Putamen (tissue), 1 donor: Measurements from ENCODE around the gene ABCC9.
"Not testable (repeated sequence)": the region's sequence is repeated elsewhere in the genome, so short reads cannot be mapped to it uniquely, and the experiment has no call there.

ENCODE experiments used
- DNase-seq: peaks from one replicate; pipeline ENCODE4 v3.0.0-alpha.2; 2016; ENCODE audit warnings: low spot score

The ABCC9 gene

GRCh38 chr12:21933656-21934055 lies 7.6 kb downstream of the ABCC9 start:
- no peak for DNase-seq

- DNase-seq = not testable (repeated sequence)
Observed at GRCh38 chr12:21929972-21930371, 11.3 kb downstream of the ABCC9 start.

- no peak for DNase-seq
Observed at GRCh38 chr12:21925296-21925913, 15.8 kb downstream of the ABCC9 start.

- no peak for DNase-seq
Observed at GRCh38 chr12:21921436-21921835, 19.8 kb downstream of the ABCC9 start.

GRCh38 chr12:21918456-21918855 lies 22.8 kb downstream of the ABCC9 start:
- no peak for DNase-seq

- no peak for DNase-seq
Observed at GRCh38 chr12:21913823-21914222, 27.4 kb downstream of the ABCC9 start.

GRCh38 chr12:21912318-21912717 lies 28.9 kb downstream of the ABCC9 start:
- DNase-seq = no peak

- DNase-seq = no peak
Observed at GRCh38 chr12:21911832-21912231, 29.4 kb downstream of the ABCC9 start.

- DNase-seq = no peak
Observed at GRCh38 chr12:21910657-21911056, 30.6 kb downstream of the ABCC9 start.

- no peak for DNase-seq
Observed at GRCh38 chr12:21907948-21908837, 33.0 kb downstream of the ABCC9 start.

GRCh38 chr12:21906919-21907493 lies 34.2 kb downstream of the ABCC9 start:
- no peak for DNase-seq

- DNase-seq = not testable (repeated sequence)
Observed at GRCh38 chr12:21899532-21899931, 41.7 kb downstream of the ABCC9 start.

GRCh38 chr12:21895651-21896050 lies 45.6 kb downstream of the ABCC9 start:
- no peak for DNase-seq

- no peak for DNase-seq
Observed at GRCh38 chr12:21894792-21895595, 46.2 kb downstream of the ABCC9 start.

- no peak for DNase-seq
Observed at GRCh38 chr12:21893924-21894323, 47.3 kb downstream of the ABCC9 start.

GRCh38 chr12:21892341-21892740 lies 48.9 kb downstream of the ABCC9 start:
- peak; percentile 6 for DNase-seq

GRCh38 chr12:21891751-21892217 lies 49.4 kb downstream of the ABCC9 start:
- peak; percentile 42 for DNase-seq

GRCh38 chr12:21888276-21888863 lies 52.9 kb downstream of the ABCC9 start:
- DNase-seq = no peak

- DNase-seq = no peak
Observed at GRCh38 chr12:21884936-21885335, 56.3 kb downstream of the ABCC9 start.

GRCh38 chr12:21882635-21883034 lies 58.6 kb downstream of the ABCC9 start:
- no peak for DNase-seq

GRCh38 chr12:21881965-21882364 lies 59.3 kb downstream of the ABCC9 start:
- peak; percentile 49 for DNase-seq

GRCh38 chr12:21879312-21879711 lies 61.9 kb downstream of the ABCC9 start:
- DNase-seq = no peak
